Transverse colon (tissue), 4 donors: ENCODE data around the gene MAP1LC3B. TPM values are rescaled to one million over a fixed set of nuclear protein-coding genes. Genes with fewer than 3 reads are reported as not detected.

Source experiments
- DNase-seq: peaks from one replicate; pipeline ENCODE4 v3.0.0-alpha.2; 2019
- H3K27ac ChIP-seq, 4 donors: fragments of 200-600 bp; sonication (generic); 2 replicates each; pipeline ENCODE4 v1.5.1; 2016 to 2018; ENCODE audit warnings: inconsistent platforms in 4 of 4
- H3K27me3 ChIP-seq: fragments of 200-600 bp; sonication (generic); 2 replicates; pipeline ENCODE4 v1.5.1; 2017; ENCODE audit warnings: inconsistent platforms
- H3K36me3 ChIP-seq, 4 donors: fragments of 200-600 bp; sonication (generic); 2 replicates each; pipeline ENCODE4 v1.5.1; 2017 to 2019; ENCODE audit warnings: inconsistent platforms in 4 of 4
- H3K4me1 ChIP-seq, 4 donors: fragments of 200-600 bp; sonication (generic); 2 replicates each; pipeline ENCODE4 v1.5.1; 2017 to 2020; ENCODE audit warnings: inconsistent platforms in 4 of 4
- H3K4me3 ChIP-seq, 4 donors: fragments of 200-600 bp; sonication (generic); 1 replicate in 1 of 4; 2 replicates in 3 of 4; pipeline versions ENCODE4 v1.5.1 to v1.6.1; 2017 to 2019; ENCODE audit warnings: inconsistent platforms in 4 of 4
- H3K9me3 ChIP-seq, 2 donors: fragments of 200-600 bp; sonication (generic); 2 replicates each; pipeline ENCODE4 v1.5.1; 2017 to 2019; ENCODE audit warnings: inconsistent platforms in 2 of 2
- EP300 ChIP-seq: sonication (generic); formaldehyde crosslinking; IDR thresholded peaks from one replicate; pipeline ENCODE4 v1.6.1; 2017; ENCODE audit warnings: antibody characterized with exemption, low read depth
- POLR2A ChIP-seq: fragments of 450-650 bp; IDR thresholded peaks from one replicate; pipeline ENCODE4 v1.6.1; 2016; ENCODE audit warnings: antibody characterized with exemption, mild to moderate bottlenecking, moderate library complexity
- POLR2AphosphoS5 ChIP-seq, 3 donors: sonication (generic); formaldehyde crosslinking; IDR thresholded peaks; one replicate each; pipeline ENCODE4 v1.6.1; 2016; ENCODE audit warnings: antibody characterized with exemption in 3 of 3
- WGBS, 2 donors: methylation state at CpG; one replicate each; pipeline ENCODE4 v1.1.5; 2018; ENCODE audit warnings: low coverage in 1 of 2; 5-methylcytosine and 5-hydroxymethylcytosine counted together
- in situ Hi-C, 4 donors: fragments of 200-750 bp; cut with MboI; loops; one replicate each; pipeline versions ENCODE4 v1.15.0 to v1.15.1; 2017; ENCODE audit warnings: low sequenced_read_pairs in 3 of 4, low pct_ligation_motif_present in 1 of 4, low pct_unique_long_range_greater_than_20kb in 1 of 4
- intact Hi-C: fragments of 100-400 bp; cut with DNase I; formaldehyde crosslinking; loops from one replicate; pipeline ENCODE4 v1.15.1; 2023; ENCODE audit warnings: low total_unique reads
- total RNA-seq, 4 donors: library from RNA; depleted of rRNA; stranded (reverse); fragments of >200 nt; gene quantifications; one replicate each; pipeline ENCODE4 v1.1.0, GENCODE V29; 2016
- TF ChIP-seq, protein P1 (sequence below), 5 experiments: fragments of 200-600 bp in 3 of 5; fragments of 450-650 bp in 2 of 5; sonication (generic) in 3 of 5; IDR thresholded peaks; 1 replicate in 2 of 5; 2 replicates in 3 of 5; pipeline ENCODE4 v1.5.1; 2016 to 2017; ENCODE audit warnings: antibody characterized with exemption in 5 of 5, inconsistent platforms in 3 of 5, mild to moderate bottlenecking in 2 of 5, moderate library complexity in 1 of 5

MAP1LC3B gene
- total RNA-seq, 4 donors from 2014 or later: 15.7 to 69.5 (median 39.9) TPM

DNA sequence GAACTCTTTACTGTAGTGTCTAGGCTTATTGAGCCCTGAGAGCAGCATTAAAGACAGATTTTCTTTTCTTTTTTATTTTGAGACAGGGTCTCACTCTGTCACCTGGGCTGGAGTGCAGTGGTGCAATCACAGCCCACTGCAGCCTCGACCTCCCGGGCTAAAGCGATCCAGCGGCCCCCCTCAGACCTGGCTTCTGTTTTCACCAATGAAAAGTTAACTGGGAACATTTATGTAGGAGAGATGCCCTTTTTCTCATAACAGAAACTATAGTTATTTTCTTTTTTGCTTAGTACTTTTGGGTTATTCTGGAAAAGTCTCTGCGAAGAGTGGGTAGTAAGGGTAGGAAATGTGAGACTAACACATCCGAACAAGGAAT lies 1.5 kb downstream of the MAP1LC3B start:
- no peak for DNase-seq
- WGBS, 2 donors: 66 to 90% methylated on average over 2 to 6 of the region's 6 CpGs
- Histone ChIP-seq H3K4me1 (peaks cover 22 to 40% (median 32%) of the 10 kb centered on the region in 4 donors), H3K27ac (peak overlapping the region; percentile 96 to 100 (median 98)), H3K36me3 (peaks cover 0 to 2% (median under 1%) of the 10 kb centered on the region in 4 donors), H3K27me3 (no peaks in the 10 kb centered on the region), H3K4me3 (peak overlapping the region in 3 of 4 donors; percentile 66 to 96 (median 95)), H3K9me3 (no peaks in the 10 kb centered on the region)
- in situ Hi-C loops: loop anchor here in 2 of 4 donors (10.0 kb wide), 2 partner anchors 69 to 241 kb away; no protein-coding TSS in a partner anchor
- intact Hi-C loops: loop anchor here (5.0 kb wide), 1 partner anchor 76 kb away; the partner anchor contains the start of gene C16orf95
- no peak for TF ChIP-seq POLR2A
- no peak for TF ChIP-seq EP300
- no peak for TF ChIP-seq POLR2AphosphoS5 (IDR thresholded peaks at IDR 0.05)
- TF ChIP-seq, protein P1, sequence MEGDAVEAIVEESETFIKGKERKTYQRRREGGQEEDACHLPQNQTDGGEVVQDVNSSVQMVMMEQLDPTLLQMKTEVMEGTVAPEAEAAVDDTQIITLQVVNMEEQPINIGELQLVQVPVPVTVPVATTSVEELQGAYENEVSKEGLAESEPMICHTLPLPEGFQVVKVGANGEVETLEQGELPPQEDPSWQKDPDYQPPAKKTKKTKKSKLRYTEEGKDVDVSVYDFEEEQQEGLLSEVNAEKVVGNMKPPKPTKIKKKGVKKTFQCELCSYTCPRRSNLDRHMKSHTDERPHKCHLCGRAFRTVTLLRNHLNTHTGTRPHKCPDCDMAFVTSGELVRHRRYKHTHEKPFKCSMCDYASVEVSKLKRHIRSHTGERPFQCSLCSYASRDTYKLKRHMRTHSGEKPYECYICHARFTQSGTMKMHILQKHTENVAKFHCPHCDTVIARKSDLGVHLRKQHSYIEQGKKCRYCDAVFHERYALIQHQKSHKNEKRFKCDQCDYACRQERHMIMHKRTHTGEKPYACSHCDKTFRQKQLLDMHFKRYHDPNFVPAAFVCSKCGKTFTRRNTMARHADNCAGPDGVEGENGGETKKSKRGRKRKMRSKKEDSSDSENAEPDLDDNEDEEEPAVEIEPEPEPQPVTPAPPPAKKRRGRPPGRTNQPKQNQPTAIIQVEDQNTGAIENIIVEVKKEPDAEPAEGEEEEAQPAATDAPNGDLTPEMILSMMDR (IDR thresholded peaks at IDR 0.05): no peak

GRCh38 chr16:87395181-87395842 lies 3.2 kb downstream of the MAP1LC3B start:
- intact Hi-C loops (no loop called here), in situ Hi-C loops (loop anchor here in 2 of 4 donors (10.0 kb wide), 2 partner anchors 71 to 239 kb away; no protein-coding TSS in a partner anchor)
- WGBS, 2 donors: 63 to 73% methylated on average over 7 of the region's 7 CpGs

GRCh38 chr16:87404764-87405625 lies 12.9 kb downstream of the MAP1LC3B start:
- H3K9me3 ChIP-seq: no peaks in the 10 kb centered on the region
- in situ Hi-C loops: loop anchor here in 2 of 4 donors (25.0 kb wide), 2 partner anchors 232 to 357 kb away; partner anchors contain the start of gene KLHDC4 (in 1 of the 2)
- DNase-seq: no peak
- peaks cover 0 to 3% (median 0%) of the 10 kb centered on the region in 4 donors for H3K4me1 ChIP-seq
- H3K36me3 ChIP-seq: peaks cover 0 to 56% (median 25%) of the 10 kb centered on the region in 4 donors
- intact Hi-C loops: no loop called here
- 90 to 92% methylated on average over 4 to 19 of the region's 19 CpGs for WGBS, 2 donors
- H3K4me3 ChIP-seq: no peak overlapping the region
- H3K27me3 ChIP-seq: no peaks in the 10 kb centered on the region
- TF ChIP-seq POLR2A: no peak
- TF ChIP-seq POLR2AphosphoS5 (IDR thresholded peaks at IDR 0.05): peak in 1 of 3 donors; percentile 35
- TF ChIP-seq EP300: no peak
- no peak overlapping the region for H3K27ac ChIP-seq

More at GRCh38 chr16:87395181-87395842, 3.2 kb downstream of the MAP1LC3B start:
- H3K4me1 ChIP-seq: peaks cover 22 to 33% (median 29%) of the 10 kb centered on the region in 4 donors
- TF ChIP-seq POLR2A: no peak
- TF ChIP-seq POLR2AphosphoS5 (IDR thresholded peaks at IDR 0.05): no peak
- no peak for TF ChIP-seq EP300
- TF ChIP-seq, protein P1 (IDR thresholded peaks at IDR 0.05): no peak
- H3K27me3 ChIP-seq: no peaks in the 10 kb centered on the region
- H3K9me3 ChIP-seq: no peaks in the 10 kb centered on the region
- H3K36me3 ChIP-seq: peaks cover 0 to 16% (median 7%) of the 10 kb centered on the region in 4 donors
- no peak overlapping the region for H3K4me3 ChIP-seq
- DNase-seq: no peak
- H3K27ac ChIP-seq: peak overlapping the region in 1 of 4 donors; percentile 4

DNA sequence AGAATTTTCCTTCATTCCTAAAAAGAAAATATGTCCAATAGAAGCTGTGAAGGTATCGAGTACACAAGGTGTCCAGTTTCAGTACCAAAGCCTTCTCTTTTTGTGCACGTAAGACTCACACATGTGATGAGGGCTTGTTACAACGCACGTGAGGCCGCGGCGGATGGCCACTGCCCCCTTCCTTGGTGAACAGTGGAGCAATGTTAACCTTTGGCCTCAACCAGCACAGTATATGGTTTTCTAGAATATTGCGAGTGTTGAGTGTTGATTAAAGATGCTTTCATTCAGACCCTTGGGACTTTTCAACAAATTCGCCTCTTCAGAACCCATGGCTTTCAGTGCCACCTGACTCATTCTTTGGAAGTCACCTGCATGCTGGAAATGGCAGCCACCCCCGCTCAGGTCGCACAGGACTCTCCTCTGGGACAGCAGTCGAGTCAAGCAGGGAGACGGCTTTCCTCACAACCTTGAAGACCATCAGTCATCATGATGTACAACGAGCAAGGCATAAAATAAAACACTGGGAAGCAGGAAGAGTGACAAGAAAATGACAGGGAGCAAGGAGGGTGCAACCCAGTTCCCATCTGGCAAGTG lies 14.5 kb downstream of the MAP1LC3B start:
- H3K36me3 ChIP-seq: peaks cover 0 to 50% (median 25%) of the 10 kb centered on the region in 4 donors
- H3K27ac ChIP-seq: peak overlapping the region in 2 of 4 donors; percentile 14
- H3K4me1 ChIP-seq: peaks cover 0 to 3% (median 0%) of the 10 kb centered on the region in 4 donors
- H3K4me3 ChIP-seq: no peak overlapping the region
- no peak for DNase-seq
- TF ChIP-seq EP300: no peak
- no peak for TF ChIP-seq POLR2AphosphoS5 (IDR thresholded peaks at IDR 0.05)
- H3K27me3 ChIP-seq: no peaks in the 10 kb centered on the region
- 84 to 93% methylated on average over 3 to 14 of the region's 14 CpGs for WGBS, 2 donors
- no peaks in the 10 kb centered on the region for H3K9me3 ChIP-seq
- intact Hi-C loops: no loop called here
- in situ Hi-C loops: loop anchor here in 2 of 4 donors (25.0 kb wide), 2 partner anchors 231 to 356 kb away; partner anchors contain the start of gene KLHDC4 (in 1 of the 2)
